Gastroesophageal sphincter (tissue), 4 donors: Measurements from ENCODE around the gene IL31RA. TPM values are rescaled to one million over a fixed set of nuclear protein-coding genes. Genes with fewer than 3 reads are reported as not detected.
"Not testable (repeated sequence)": the region's sequence is repeated elsewhere in the genome, so short reads cannot be mapped to it uniquely, and the experiment has no call there.

Experiments used
- ATAC-seq: fragments of 150-250 bp; one replicate; pipeline ENCODE4 v1.9.1; 2016; ENCODE audit warnings: mild to moderate bottlenecking, moderate library complexity
- H3K27ac ChIP-seq, 4 donors: fragments of 200-600 bp; sonication (generic) in 3 of 4; 1 replicate in 3 of 4; 2 replicates in 1 of 4; pipeline ENCODE4 v1.5.1; 2016 to 2019
- H3K27me3 ChIP-seq: fragments of 200-600 bp; sonication (generic); one replicate; pipeline ENCODE4 v1.5.1; 2019
- H3K36me3 ChIP-seq, 2 donors: fragments of 200-600 bp; sonication (generic); one replicate each; pipeline ENCODE4 v1.5.1; 2019; ENCODE audit warnings: control low read depth in 1 of 2
- H3K4me1 ChIP-seq, 3 donors: fragments of 200-600 bp; sonication (generic); 1 replicate in 2 of 3; 2 replicates in 1 of 3; pipeline ENCODE4 v1.5.1; 2016 to 2019; ENCODE audit warnings: control low read depth in 2 of 3
- H3K4me3 ChIP-seq, 2 donors: fragments of 200-600 bp; sonication (generic); one replicate each; pipeline ENCODE4 v1.5.1; 2019; ENCODE audit warnings: mild to moderate bottlenecking in 1 of 2, moderate library complexity in 1 of 2
- H3K9me3 ChIP-seq, 3 donors: fragments of 200-600 bp; sonication (generic); one replicate each; pipeline ENCODE4 v1.5.1; 2017 to 2019; ENCODE audit warnings: control low read depth in 2 of 3
- EP300 ChIP-seq: sonication (generic); formaldehyde crosslinking; IDR thresholded peaks from one replicate; pipeline ENCODE4 v1.6.1; 2017; ENCODE audit warnings: antibody characterized with exemption, mild to moderate bottlenecking
- POLR2A ChIP-seq, 2 donors: fragments of 450-650 bp; IDR thresholded peaks; one replicate each; pipeline ENCODE4 v1.6.1; 2017; ENCODE audit warnings: antibody characterized with exemption in 2 of 2, mild to moderate bottlenecking in 2 of 2, moderate library complexity in 1 of 2
- POLR2AphosphoS5 ChIP-seq: sonication (generic); formaldehyde crosslinking; IDR thresholded peaks from one replicate; pipeline ENCODE4 v1.6.1; 2017; ENCODE audit warnings: antibody characterized with exemption
- WGBS, 2 donors: methylation state at CpG; one replicate each; pipeline ENCODE4 v1.1.5; 2018; ENCODE audit warnings: low coverage in 1 of 2; 5-methylcytosine and 5-hydroxymethylcytosine counted together
- total RNA-seq, 4 donors: library from RNA; depleted of rRNA; stranded (reverse); fragments of >200 nt; gene quantifications; one replicate each; pipeline ENCODE4 v1.1.0, GENCODE V29; 2016
- TF ChIP-seq, protein P1 (sequence below), 4 experiments: fragments of 200-600 bp in 2 of 4; fragments of 450-650 bp in 2 of 4; sonication (generic) in 1 of 4; IDR thresholded peaks; one replicate each; pipeline ENCODE4 v1.5.1; 2017 to 2019; ENCODE audit warnings: antibody characterized with exemption in 4 of 4, mild to moderate bottlenecking in 2 of 4, moderate library complexity in 2 of 4

The IL31RA gene
- under 1 TPM in 2 of 4 donors, not detected in 2; 0.13 to 0.57 TPM for total RNA-seq

DNA sequence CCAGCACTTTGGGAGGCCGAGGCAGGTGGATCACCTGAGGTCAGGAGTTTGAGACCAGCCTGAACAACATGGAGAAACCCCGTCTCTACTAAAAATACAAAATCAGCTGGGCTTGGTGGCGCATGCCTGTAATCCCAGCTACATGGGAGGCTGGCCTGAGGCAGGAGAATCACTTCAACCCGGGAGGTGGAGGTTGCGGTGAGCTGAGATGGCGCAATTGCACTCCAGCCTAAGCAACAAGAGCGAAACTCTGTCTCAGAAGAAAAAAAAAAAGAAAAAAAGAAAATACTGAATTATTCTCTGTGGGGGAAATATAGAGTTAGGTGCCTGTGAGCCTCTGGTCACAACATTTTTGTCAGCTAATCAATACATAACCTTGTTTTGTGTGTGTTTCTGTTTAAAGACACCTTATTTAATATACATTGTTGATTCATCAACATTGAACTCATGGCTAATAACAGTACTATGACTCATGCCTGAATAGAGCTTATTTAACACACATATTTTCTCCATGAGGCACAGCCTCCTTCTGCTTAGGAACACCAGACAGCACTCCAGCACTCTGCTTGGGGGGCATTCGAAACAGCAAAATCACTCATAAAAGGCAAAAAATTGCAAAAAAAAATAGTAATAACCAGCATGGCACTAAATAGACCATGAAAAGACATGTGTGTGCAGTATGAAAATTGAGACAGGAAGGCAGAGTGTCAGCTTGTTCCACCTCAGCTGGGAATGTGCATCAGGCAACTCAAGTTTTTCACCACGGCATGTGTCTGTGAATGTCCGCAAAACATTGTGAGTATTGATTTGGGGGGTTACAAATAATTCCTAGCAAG lies at the start of gene IL31RA:
TSS of gene IL31RA (plus strand) at position 519 of the 836 bp plus-strand sequence. CDS start at position 733, 214 bp downstream.
- TF ChIP-seq EP300 = no peak
- TF ChIP-seq, protein P1, sequence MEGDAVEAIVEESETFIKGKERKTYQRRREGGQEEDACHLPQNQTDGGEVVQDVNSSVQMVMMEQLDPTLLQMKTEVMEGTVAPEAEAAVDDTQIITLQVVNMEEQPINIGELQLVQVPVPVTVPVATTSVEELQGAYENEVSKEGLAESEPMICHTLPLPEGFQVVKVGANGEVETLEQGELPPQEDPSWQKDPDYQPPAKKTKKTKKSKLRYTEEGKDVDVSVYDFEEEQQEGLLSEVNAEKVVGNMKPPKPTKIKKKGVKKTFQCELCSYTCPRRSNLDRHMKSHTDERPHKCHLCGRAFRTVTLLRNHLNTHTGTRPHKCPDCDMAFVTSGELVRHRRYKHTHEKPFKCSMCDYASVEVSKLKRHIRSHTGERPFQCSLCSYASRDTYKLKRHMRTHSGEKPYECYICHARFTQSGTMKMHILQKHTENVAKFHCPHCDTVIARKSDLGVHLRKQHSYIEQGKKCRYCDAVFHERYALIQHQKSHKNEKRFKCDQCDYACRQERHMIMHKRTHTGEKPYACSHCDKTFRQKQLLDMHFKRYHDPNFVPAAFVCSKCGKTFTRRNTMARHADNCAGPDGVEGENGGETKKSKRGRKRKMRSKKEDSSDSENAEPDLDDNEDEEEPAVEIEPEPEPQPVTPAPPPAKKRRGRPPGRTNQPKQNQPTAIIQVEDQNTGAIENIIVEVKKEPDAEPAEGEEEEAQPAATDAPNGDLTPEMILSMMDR (IDR thresholded peaks at IDR 0.05) = no peak
- no peak for TF ChIP-seq POLR2AphosphoS5
- TF ChIP-seq POLR2A (IDR thresholded peaks at IDR 0.05) = no peak
- no peaks in the 10 kb centered on the region for H3K36me3 ChIP-seq
- 86 to 89% methylated on average over 4 to 9 of the region's 10 CpGs for WGBS, 2 donors
- no peak for ATAC-seq
- H3K4me1 ChIP-seq = no peaks in the 10 kb centered on the region
- H3K4me3 ChIP-seq = no peak within 1 kb of the TSS
- no peaks in the 10 kb centered on the region for H3K9me3 ChIP-seq
- no peak within 1 kb of the TSS for H3K27ac ChIP-seq
- peaks cover 9% of the 10 kb centered on the region for H3K27me3 ChIP-seq

GRCh38 chr5:55808814-55809213 lies 42.3 kb upstream of the IL31RA start:
- WGBS, 2 donors = 80% methylated on average over 1 of the region's 7 CpGs; no CpG with 5 or more reads in 1 of the 2 donors
- not testable (repeated sequence) for H3K4me3 ChIP-seq, H3K4me1 ChIP-seq, ATAC-seq, H3K36me3 ChIP-seq, H3K27me3 ChIP-seq, H3K27ac ChIP-seq
- H3K9me3 ChIP-seq = peaks cover 0 to 26% (median 0%) of the 10 kb centered on the region in 3 donors

- not testable (repeated sequence) for H3K27ac ChIP-seq, H3K4me1 ChIP-seq, H3K9me3 ChIP-seq, H3K36me3 ChIP-seq, H3K27me3 ChIP-seq, ATAC-seq, H3K4me3 ChIP-seq
- 65 to 67% methylated on average over 4 of the region's 4 CpGs for WGBS, 2 donors
Observed at GRCh38 chr5:55815939-55816338, 35.2 kb upstream of the IL31RA start.

DNA sequence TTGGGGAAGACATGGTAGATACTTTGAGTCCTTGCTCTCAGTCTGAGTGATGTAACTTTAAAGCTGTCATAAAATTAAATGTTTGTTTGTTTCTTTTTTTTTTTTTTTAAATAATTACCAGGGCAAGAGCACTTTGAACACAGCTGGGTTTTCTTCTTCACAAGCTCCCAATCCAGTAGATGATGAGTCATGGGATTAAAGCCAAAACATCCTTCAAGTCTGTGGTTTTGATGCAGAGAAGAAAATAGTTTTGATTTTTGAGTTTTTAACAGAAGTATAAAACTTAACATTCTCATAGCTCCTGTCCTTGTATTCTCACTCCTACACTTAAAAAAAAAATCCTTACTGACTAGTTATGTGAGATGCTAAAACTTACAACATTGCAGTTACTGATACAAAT lies 34.8 kb upstream of the IL31RA start:
- no peak for ATAC-seq
- Histone ChIP-seq H3K36me3 (no peaks in the 10 kb centered on the region), H3K27me3 (peaks cover 13% of the 10 kb centered on the region), H3K9me3 (no peaks in the 10 kb centered on the region), H3K4me3 (no peak overlapping the region), H3K4me1 (no peaks in the 10 kb centered on the region), H3K27ac (no peak overlapping the region)
- TF ChIP-seq POLR2AphosphoS5 = no peak
- no peak for TF ChIP-seq POLR2A (IDR thresholded peaks at IDR 0.05)
- no peak for TF ChIP-seq EP300
- TF ChIP-seq, protein P1 (IDR thresholded peaks at IDR 0.05) = no peak

- TF ChIP-seq, protein P1 (IDR thresholded peaks at IDR 0.05) = no peak
- TF ChIP-seq EP300 = no peak
- no peak for TF ChIP-seq POLR2A (IDR thresholded peaks at IDR 0.05)
- TF ChIP-seq POLR2AphosphoS5 = no peak
Observed at GRCh38 chr5:55817030-55817429, 34.1 kb upstream of the IL31RA start.

GRCh38 chr5:55820488-55820887 lies 30.7 kb upstream of the IL31RA start:
- Histone ChIP-seq H3K4me1 (peaks cover 0 to 9% (median 7%) of the 10 kb centered on the region in 3 donors), H3K27me3 (peaks cover 42% of the 10 kb centered on the region), H3K27ac (no peak overlapping the region), H3K36me3 (no peaks in the 10 kb centered on the region), H3K9me3 (no peaks in the 10 kb centered on the region), H3K4me3 (no peak overlapping the region)
- no peak for ATAC-seq
- TF ChIP-seq EP300 (no peak), POLR2AphosphoS5 (no peak), POLR2A (IDR thresholded peaks at IDR 0.05) (no peak)
- TF ChIP-seq, protein P1 (IDR thresholded peaks at IDR 0.05) = no peak
- 59 to 68% methylated on average over 2 to 6 of the region's 6 CpGs for WGBS, 2 donors

More at GRCh38 chr5:55817030-55817429, 34.1 kb upstream of the IL31RA start:
- Histone ChIP-seq H3K4me1 (peaks cover 0 to 7% (median 5%) of the 10 kb centered on the region in 3 donors), H3K36me3 (no peaks in the 10 kb centered on the region), H3K4me3 (no peak overlapping the region), H3K27me3 (peaks cover 20% of the 10 kb centered on the region), H3K27ac (no peak overlapping the region), H3K9me3 (no peaks in the 10 kb centered on the region)
- 58 to 77% methylated on average over 2 of the region's 2 CpGs for WGBS, 2 donors
- no peak for ATAC-seq
